Endothelial cell of umbilical vein (primary cell): ENCODE results near the gene DLX6. TPM values are rescaled to one million over a fixed set of nuclear protein-coding genes. Genes with fewer than 3 reads are reported as not detected.

ENCODE experiments used
- BruUV-seq: library from RNA; stranded (reverse); fragments of 400-500 nt; replicated peaks from 2 replicates; lab custom pipeline; 2021; lab: Mats Ljungman, UMichigan
- CTCF ChIA-PET: fragments of 300-600, 350-600 bp; sonication (Branson Sonifier 250); formaldehyde crosslinking; loops from one replicate; lab custom pipeline; 2021; ENCODE audit warnings: antibody characterized with exemption, inconsistent platforms; lab: Charles Lee
- POLR2A ChIA-PET: fragments of 300-600, 350-600 bp; sonication (Branson Sonifier 250); formaldehyde crosslinking; loops from one replicate; lab custom pipeline; 2021; ENCODE audit warnings: antibody characterized with exemption, inconsistent platforms; lab: Charles Lee
- DNase-seq: peaks from one replicate; pipeline ENCODE4 v3.0.0-alpha.2; 2011; ENCODE audit warnings: low read depth, low spot score
- FAIRE-seq: peaks from 2 replicates; lab custom pipeline; 2011; peaks lifted over from hg19 to GRCh38; lab: Jason Lieb, UNC
- H2AFZ ChIP-seq: 2 replicates; pipeline ENCODE4 v1.6.0; 2012; ENCODE audit warnings: low read depth, low read length, control low read depth, inconsistent platforms
- H3K27ac ChIP-seq: 2 replicates; pipeline ENCODE4 v1.5.1; 2011; ENCODE audit warnings: low read depth, mild to moderate bottlenecking, control low read depth, low read length, moderate library complexity; ENCODE audit not compliant: insufficient read depth
- H3K27me3 ChIP-seq, 2 experiments: 2 replicates each; pipeline versions ENCODE4 v1.6.0 to v1.6.1; 2011; ENCODE audit warnings: low read length in 2 of 2, mixed read lengths in 1 of 2; ENCODE audit not compliant: control insufficient read depth in 2 of 2, insufficient read depth in 2 of 2
- H3K36me3 ChIP-seq, 2 experiments: 2 replicates in 1 of 2; 3 replicates in 1 of 2; pipeline ENCODE4 v1.5.1; 2011; ENCODE audit warnings: low read length in 2 of 2, mild to moderate bottlenecking in 1 of 2, moderate library complexity in 1 of 2; ENCODE audit not compliant: control insufficient read depth in 2 of 2, insufficient read depth in 2 of 2; ENCODE audit errors: extremely low read depth in 1 of 2
- H3K4me1 ChIP-seq: 3 replicates; pipeline ENCODE4 v1.5.1; 2011; ENCODE audit warnings: mild to moderate bottlenecking, low read length; ENCODE audit not compliant: control insufficient read depth, insufficient read depth; ENCODE audit errors: extremely low read depth
- H3K4me2 ChIP-seq: 2 replicates; pipeline ENCODE4 v1.6.1; 2011; ENCODE audit warnings: low read length, control low read depth, mixed read lengths; ENCODE audit not compliant: insufficient read depth
- H3K4me3 ChIP-seq, 3 experiments: fragments of 200-600 bp in 1 of 3; sonication (generic), shearing (Covaris generic) in 1 of 3; replicated peaks in 1 of 3; 2 replicates each; pipeline ENCODE4 v1.5.1; 2011 to 2016; ENCODE audit warnings: control low read depth in 3 of 3, low read length in 3 of 3, mild to moderate bottlenecking in 2 of 3, inconsistent platforms in 1 of 3, low read depth in 1 of 3, moderate library complexity in 1 of 3; ENCODE audit not compliant: insufficient read depth in 1 of 3
- H3K79me2 ChIP-seq: 2 replicates; pipeline ENCODE4 v1.6.0; 2012; ENCODE audit warnings: low read length, inconsistent platforms; ENCODE audit not compliant: control insufficient read depth, insufficient read depth
- H3K9ac ChIP-seq: replicated peaks from 2 replicates; pipeline ENCODE3; 2011; ENCODE audit warnings: low read length, control low read depth; ENCODE audit not compliant: insufficient read depth; ENCODE audit errors: extremely low read depth
- H3K9me1 ChIP-seq: replicated peaks from 3 replicates; pipeline ENCODE4 v1.6.0; 2011; ENCODE audit warnings: mild to moderate bottlenecking, low read length; ENCODE audit not compliant: control insufficient read depth, insufficient read depth; ENCODE audit errors: extremely low read depth
- H3K9me3 ChIP-seq: replicated peaks from 2 replicates; pipeline ENCODE4 v1.5.1; 2012; ENCODE audit warnings: low read length, inconsistent platforms; ENCODE audit not compliant: control insufficient read depth, insufficient read depth
- H4K20me1 ChIP-seq: replicated peaks from 2 replicates; pipeline ENCODE3; 2011; ENCODE audit warnings: mild to moderate bottlenecking, low read length; ENCODE audit not compliant: control insufficient read depth, insufficient read depth; ENCODE audit errors: extremely low read depth
- CTCF ChIP-seq, 2 donors: IDR thresholded peaks; 1 replicate in 1 of 2; 2 replicates in 1 of 2; pipeline ENCODE4 v1.5.1; 2011; ENCODE audit warnings: low read length in 2 of 2, mild to moderate bottlenecking in 2 of 2, moderate library complexity in 2 of 2, control low read depth in 1 of 2, inconsistent platforms in 1 of 2, low read depth in 1 of 2; ENCODE audit not compliant: insufficient read depth in 1 of 2; ENCODE audit errors: extremely low read depth in 1 of 2
- EZH2 ChIP-seq: IDR thresholded peaks from 2 replicates; pipeline ENCODE4 v1.6.1; 2012; ENCODE audit warnings: borderline replicate concordance, low read depth, mild to moderate bottlenecking, moderate library complexity, low read length, inconsistent platforms; ENCODE audit not compliant: severe bottlenecking
- GATA2 ChIP-seq: IDR thresholded peaks from 2 replicates; pipeline ENCODE4 v1.7.0; 2011; ENCODE audit warnings: low read depth, mild to moderate bottlenecking, moderate library complexity, mixed read lengths, low read length; ENCODE audit not compliant: insufficient read length, insufficient read depth
- JUN ChIP-seq: IDR thresholded peaks from 2 replicates; pipeline ENCODE4 v1.6.1; 2011; ENCODE audit warnings: borderline replicate concordance, low read depth; ENCODE audit not compliant: insufficient read length, insufficient read depth
- MAX ChIP-seq: IDR thresholded peaks from 2 replicates; pipeline ENCODE4 v1.6.1; 2011; ENCODE audit not compliant: insufficient read depth, insufficient read length
- MYC ChIP-seq: IDR thresholded peaks from one replicate; pipeline ENCODE4 v1.6.1; 2011; ENCODE audit warnings: mild to moderate bottlenecking, low read depth, low read length
- dilution Hi-C: fragments of 300-500 bp; cut with MboI; formaldehyde crosslinking; loops from one replicate; pipeline ENCODE4 v1.15.0; 2019; ENCODE audit warnings: low sequenced_read_pairs; ENCODE audit not compliant: extremely low pct_ligation_motif_present
- intact Hi-C: fragments of 100-400 bp; cut with micrococcal nuclease; formaldehyde crosslinking; loops from one replicate; pipeline ENCODE4 v1.10.0; 2022
- polyA plus RNA-seq, 4 experiments: library from polyadenylated mRNA; depleted of rRNA in 3 of 4; stranded (reverse) in 3 of 4; unstranded in 1 of 4; fragments of >200 nt; gene quantifications; 2 replicates each; pipeline versions ENCODE4 v1.2.1 to v1.2.3, GENCODE V29; 2011 to 2012; ENCODE audit warnings: missing spikeins in 1 of 4
- total RNA-seq: library from RNA; stranded (reverse); gene quantifications from 2 replicates; pipeline ENCODE4 v1.2.3, GENCODE V29; 2021

Gene DLX6
- total and polyA plus RNA-seq, 2 donors (not counting 3 experiments of a cell fraction or from before 2014, with no cell fraction given), result not detected

GRCh38 chr7:97013134-97013844 lies 7.9 kb downstream of the DLX6 start:
- dilution Hi-C loops (no loop called here), intact Hi-C loops (no loop called here)
- no peak for TF ChIP-seq MAX
- no peak for TF ChIP-seq GATA2
- no peak for TF ChIP-seq JUN
- no peak for TF ChIP-seq EZH2
- no peak for TF ChIP-seq CTCF (IDR thresholded peaks at IDR 0.05; ENCODE audit: extremely low read depth in 1 of 2, insufficient read depth in 1 of 2, low read depth in 1 of 2, low read length in 2 of 2)
- no peak for TF ChIP-seq MYC
- BruUV-seq, result no TSS peak
- no peaks in the 10 kb centered on the region for H3K9me3 ChIP-seq
- no peak overlapping the region for H3K4me3 ChIP-seq
- H2AFZ ChIP-seq, result no peak overlapping the region
- H3K27ac ChIP-seq, result no peak overlapping the region
- ChIA-PET POLR2A (no interaction called here), CTCF (interaction anchor here (0.7 to 7.4 kb wide), 4 partner anchors 11 to 964 kb away, joined by 3 to 48 read pairs (median 4); no protein-coding TSS in a partner anchor)
- no peaks in the 10 kb centered on the region for H3K4me1 ChIP-seq
- H3K9ac ChIP-seq, result no peak overlapping the region
- FAIRE-seq (no peak), DNase-seq (no peak)
- H4K20me1 ChIP-seq, result no peaks in the 10 kb centered on the region
- H3K9me1 ChIP-seq, result no peaks in the 10 kb centered on the region
- H3K27me3 ChIP-seq, result peaks cover 86 to 100% of the 10 kb centered on the region in 2 experiments
- H3K4me2 ChIP-seq, result no peak overlapping the region
- no peaks in the 10 kb centered on the region for H3K36me3 ChIP-seq
- no peaks in the 10 kb centered on the region for H3K79me2 ChIP-seq
